Activated T-cell treated with anti-CD3 and anti-CD28 coated beads for 48 hours (primary cell): Measurements from ENCODE around the gene KCNIP2.
A peak's percentile ranks its signal among the peaks of the same experiment; 100 is the strongest.

Experiments
- DNase-seq: peaks from one replicate; pipeline ENCODE4 v3.0.0-alpha.2; 2020; ENCODE audit warnings: low read depth

KCNIP2 gene

DNA sequence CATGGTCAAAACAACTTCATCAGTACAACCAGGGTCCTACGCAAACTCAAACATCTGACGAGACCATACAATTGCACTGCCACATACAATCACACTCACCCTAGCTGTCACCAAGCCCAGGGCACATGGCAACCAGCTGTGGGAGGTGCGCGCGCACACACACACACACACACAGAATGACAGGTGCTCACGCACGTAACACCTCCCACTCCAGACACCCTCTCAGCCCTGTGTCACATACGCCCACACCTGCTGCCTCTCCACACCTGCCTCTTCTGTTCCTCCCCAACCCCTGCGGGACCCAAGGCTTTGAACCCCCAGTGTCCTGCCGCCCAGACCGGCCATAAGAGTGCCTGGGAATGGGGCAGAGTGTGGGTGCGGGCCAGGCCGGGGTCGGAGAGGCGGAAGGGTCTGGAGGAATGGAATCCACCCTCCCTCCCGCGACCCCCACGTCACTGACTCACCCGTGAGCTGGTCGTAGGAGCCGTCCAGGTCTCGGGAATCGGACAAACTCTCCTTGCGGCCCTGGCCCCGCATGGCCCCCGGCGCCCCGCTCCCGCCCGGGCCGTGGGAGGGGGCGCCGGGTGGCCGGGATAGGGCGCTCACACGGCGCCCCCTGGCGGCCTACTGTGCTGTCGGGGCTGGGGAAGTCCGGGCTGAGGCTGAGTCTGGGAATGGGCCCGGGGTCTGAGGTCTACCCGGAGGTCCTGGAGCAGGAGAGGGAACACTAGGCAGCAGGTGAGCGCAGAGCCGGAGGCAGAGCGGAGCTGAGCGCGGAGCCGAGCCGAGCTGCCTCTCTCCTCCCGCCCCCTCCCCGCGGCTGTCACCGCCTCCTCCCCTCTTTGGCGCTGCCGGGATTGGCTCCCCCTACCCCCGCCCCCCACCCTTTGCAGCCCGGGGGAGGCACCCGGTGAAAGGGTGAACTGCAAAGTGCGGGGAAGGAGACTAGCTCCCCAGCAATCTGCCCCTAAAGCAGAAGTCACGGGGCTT is at the start of gene KCNIP2:
KCNIP2 (minus strand) TSS at position 769 of the 990 bp plus-strand sequence; CDS start at position 537, 232 bp downstream.
- DNase-seq, result peak; percentile 46

DNA sequence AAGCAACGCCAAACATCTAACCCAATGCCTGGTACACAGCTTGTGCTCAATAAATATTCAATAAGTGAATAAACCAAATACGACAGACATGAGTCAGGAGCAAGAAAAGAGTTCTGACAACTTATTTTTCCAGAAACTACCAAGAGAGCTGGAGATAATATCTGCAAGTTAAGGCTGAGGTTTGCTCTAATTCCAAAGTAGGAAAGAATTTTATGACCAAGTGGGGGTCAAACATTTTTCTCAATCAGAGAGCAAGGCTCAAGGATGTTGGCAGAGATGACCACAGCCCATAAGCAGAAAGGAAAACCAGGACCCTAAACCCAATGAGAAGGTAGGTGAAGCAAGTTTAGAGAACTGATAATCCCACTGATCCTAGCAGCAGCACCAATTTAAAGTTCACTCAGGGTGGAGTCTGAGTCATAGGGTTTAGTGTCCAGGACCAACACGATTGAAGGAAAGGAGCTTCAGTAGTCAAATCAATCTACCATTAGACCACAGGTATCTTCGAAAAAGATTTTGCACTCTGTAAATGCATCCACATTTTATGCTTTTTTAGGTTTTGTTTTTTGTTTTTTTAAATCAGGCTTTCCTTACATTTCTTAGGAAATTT is 49.3 kb upstream of the KCNIP2 start:
- no peak for DNase-seq

DNA sequence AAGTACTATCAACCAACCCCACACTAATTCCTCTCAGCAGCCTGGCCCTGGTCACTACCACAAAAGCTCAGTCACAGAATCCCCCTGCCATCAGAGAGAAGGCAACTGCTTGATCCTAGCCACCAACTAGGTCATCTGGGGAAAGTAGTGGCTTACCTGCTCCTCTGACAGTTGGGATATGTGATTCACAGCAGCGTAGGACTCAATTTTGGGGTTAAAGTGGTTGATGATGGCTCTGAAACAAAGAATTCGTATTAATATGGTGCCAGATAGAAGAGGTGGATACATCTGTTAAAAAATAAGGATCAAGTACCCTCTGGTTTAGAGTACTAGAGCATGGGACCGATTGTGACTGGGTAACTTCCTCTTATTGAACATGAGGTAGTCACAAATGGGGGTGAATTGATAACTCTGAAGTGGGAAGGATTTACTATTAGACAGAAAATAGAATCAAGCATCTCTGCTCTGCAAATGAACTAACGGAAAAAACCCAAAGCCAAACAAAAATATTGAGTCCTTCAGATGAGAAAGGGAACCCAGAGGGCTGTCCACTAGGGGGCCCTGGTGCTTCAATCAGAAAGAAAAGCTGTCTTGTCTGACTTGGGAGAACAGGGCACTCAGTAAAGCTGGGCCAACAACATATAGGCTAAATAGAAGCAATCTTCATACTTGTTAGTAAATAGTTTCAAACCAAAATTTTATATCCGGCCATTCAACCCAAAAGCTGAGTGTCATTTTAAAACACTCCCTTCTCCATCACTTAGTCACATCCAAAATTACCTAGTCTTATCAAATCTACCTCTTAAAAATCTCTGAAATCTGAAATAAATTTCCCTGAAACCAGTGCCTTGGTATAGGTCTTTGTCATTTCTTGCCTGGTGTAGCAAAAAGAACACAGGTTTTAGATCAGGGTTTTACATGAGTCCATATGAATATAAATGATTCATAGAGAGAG is 45.9 kb upstream of the KCNIP2 start:
- DNase-seq, result peak; percentile 57

DNA sequence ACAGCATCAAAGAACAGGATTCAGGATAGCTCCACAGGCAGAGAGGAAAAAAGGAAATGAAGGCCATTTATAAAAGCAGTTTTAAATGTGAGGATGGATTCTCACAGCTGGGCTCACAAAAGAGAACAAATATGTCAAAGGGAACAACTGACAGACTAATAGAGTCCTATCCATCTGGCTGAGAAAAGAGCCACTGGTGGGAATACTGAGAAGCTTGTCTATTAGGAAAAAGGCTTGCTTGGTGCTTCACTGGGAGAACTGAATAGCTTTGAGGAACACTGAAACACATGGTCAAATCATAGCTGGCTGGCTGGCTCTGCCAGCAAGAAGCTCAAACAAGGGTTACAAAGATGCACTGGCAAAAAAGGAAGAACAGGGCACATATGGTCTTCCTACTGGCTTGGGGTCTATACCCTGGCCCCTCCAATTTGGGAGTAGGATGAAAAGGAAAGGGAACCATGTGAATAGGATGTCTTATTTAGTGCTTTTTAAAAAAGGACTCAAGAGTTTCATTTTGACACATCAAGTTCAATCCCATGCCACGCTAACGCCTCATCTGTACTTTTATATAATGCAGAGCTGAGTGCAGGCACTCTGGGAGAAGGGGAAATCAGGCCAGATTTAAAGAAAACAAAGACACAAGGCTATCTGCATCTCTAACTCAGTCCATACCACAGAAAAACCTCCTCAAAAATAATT is 44.8 kb upstream of the KCNIP2 start:
- no peak for DNase-seq

DNA sequence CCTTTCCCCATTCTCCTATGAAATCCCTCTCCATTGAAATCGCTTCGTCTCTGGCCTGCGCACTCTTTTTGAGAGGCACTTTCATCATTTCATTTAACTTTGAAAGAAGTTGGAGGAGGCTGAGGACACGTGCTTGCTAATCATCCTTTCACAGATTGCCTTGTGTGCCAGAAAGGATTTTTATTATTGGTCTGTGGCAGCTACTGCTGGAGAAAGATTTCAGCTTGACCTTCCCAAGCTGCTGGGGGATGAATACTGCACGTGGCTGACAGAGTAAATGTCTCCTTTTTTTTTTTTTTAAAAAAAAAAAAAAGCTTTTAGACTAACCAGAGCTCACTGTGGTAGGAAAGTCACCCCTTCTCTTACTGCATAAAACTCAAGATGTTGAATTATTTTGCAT is 44.2 kb upstream of the KCNIP2 start:
- no peak for DNase-seq

DNA sequence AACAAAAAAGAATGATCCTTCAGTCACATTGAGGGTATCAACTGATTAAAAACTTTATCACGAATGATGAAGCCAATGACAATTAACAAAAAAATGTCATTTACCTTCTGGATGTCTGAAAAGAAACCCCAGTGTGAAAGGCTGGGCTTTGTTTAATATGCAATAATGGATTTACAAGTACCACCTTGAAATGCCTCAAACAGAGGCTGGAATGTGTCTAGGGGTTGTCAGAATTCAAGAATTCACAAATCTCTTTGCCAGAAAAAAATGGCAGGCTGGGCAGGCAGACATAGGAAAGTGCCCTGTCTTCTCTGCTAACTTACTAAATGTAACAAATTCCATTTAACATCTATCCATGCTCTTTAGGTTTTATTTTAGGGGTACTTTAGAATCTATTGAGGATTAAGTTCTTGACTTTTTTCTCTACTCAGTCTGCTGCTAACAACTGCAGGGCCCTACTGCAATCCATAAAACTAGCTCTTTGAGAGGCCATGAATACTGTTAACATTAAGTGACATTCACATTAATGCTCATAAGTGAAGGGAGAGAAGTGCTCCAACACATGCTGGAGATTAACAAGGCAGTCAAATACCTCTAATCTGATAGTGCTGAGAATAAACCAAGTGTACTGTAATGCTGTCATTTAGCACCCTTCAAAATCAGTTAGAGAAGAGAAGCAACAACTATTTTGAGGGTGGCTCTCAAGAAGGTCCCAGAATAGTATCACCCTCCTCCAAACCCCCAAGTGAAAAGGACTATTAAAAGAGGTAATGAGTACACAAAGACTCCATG is 43.1 kb upstream of the KCNIP2 start:
- no peak for DNase-seq

DNA sequence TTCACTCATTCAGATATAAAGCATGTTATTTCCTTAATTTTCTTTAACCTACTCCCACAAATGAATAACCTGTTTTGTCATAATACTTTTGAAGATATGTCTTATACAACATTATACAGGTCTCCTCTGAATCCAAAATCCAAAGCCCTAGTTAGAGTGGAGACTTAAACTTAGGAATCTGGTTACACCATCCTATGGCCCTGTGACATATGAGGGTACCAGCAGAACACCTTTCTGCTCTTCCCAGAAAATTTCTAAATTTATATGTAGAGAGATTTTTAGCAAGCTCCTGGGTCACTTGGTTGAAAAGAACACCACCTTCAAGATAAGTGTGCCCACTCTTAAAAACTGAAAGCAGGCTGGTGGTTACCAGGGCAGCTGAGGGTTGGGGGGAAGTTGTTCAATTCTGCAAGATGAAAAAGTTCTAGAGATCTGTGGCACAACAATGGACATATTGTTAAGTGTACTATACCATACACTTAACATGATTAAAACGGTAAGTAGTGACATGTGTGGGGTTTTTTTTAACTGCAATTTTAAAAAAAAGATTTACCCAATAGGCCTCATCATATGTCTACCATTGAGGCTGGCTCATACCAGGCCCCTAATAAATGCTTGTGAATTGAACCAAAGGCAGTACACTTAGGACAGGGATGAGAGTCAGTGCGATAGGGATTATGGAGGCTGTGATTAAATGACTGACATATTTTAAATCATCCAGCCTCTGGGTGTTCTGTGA is 37.6 kb upstream of the KCNIP2 start:
- DNase-seq, result no peak

DNA sequence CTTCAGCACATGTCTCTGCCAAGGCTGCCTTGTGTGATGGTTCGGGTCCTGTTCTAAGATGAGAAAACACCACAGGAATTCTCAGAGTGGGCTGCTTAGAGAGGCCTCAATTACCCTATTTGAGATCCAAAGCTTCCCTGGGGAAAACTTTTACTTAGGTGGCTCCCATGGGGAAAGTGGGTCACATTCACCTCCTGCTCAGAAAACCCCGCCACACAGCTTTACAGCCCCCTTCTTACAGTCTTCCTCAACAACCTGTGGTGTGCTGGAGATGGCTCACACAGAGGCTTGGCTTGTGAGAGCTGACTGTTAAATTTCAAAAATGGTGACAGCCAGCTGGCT is 36.6 kb upstream of the KCNIP2 start:
- no peak for DNase-seq

DNA sequence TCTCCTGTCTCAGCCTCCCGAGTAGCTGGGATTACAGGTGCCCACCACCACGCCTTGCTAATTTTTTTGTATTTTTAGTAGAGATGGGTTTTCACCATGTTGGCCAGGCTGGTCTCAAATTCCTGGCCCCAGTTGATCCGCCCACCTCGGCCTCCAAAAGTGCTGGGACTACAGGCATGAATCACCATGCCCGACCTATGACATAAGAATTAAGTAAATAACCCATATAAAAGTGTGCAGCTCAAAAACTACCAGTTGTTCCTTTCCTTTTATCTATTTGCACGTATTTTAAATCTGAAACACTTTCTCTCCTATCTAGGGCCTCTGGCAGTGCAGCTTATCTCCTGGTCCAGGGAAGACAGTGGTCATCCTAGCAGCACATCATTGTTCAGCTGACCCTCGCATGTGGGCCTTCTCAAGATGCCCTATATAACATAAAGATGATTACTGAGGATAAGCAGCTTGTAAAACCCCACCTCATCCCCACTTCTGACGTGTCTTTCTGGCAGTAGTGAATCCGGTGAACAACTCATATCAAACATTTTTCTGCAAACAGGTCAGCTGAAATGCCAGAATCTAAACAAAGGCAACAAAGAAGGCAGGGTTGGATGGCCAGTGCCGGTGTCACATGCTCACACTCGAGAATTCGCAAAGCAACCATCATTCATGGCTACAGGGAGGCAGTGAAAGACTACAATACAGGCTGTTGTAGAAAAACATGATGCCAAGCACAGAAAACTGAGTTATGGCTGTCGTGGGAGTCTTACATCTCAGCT is 36.0 kb upstream of the KCNIP2 start:
- no peak for DNase-seq

DNA sequence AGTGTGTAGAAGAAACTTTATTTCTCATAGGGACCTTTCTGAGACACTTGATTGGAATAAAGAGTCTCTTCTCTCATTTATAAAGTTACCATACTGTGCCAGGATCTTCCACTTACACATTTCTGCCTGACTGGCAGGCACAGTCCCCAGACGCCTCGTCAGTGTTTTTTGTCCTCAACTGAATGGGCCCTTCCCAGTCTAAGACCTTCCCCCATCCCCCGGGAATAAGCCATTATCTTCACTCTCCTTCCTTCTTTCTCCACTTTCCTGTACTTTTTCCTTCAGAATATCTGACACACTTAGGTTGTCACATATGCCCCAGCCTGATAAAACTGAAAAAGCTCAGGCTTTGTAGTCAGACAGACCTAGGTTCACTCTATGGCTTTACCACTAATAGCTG is 35.3 kb upstream of the KCNIP2 start:
- no peak for DNase-seq

DNA sequence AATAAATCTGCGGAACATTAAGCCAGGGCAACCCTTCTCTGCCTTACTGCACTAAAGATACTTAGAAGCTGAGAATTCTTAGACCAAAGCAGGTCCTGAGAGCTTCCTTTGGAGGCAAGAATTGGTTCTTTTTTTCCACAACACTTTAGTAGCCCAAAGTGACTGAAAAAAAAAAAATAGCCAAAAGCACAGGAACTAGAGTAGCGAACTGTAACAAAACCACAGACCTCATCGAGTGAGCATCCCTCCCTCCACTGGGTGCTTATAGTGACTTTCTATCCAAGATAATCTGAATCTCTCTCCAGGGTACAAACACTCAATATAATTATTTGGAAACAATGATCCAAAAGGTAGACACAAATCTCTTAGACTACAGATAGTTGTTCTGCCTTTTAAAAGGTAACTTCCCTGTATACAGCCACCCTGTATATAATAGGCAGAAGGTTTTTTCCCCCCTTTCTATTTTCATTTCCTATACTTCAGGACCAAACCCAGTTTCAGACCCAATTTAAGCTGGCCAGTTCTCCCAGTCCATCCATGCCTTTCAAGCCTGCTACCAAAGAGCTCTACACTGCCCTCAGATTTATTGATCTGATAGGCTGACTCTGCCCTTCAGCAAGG is 31.6 kb upstream of the KCNIP2 start:
- no peak for DNase-seq

DNA sequence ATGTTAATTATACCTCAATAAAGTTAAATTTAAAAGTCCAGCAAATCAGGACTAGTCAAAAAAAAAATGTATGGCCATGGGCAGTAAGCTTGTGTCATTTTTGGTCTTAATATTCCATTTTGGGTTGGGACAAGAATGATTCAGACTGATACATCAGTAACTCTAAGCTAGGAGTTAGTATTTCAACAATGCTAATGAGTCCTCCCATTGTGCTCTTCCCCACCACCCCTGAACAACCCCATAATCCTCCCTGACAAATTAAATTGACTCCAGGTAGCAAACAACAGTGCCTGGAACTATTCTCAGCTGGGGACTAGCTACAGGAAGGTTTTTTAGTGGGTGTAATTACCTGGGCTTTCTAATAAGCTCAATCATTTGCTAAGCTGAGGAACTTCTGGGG is 30.7 kb upstream of the KCNIP2 start:
- DNase-seq, result no peak

DNA sequence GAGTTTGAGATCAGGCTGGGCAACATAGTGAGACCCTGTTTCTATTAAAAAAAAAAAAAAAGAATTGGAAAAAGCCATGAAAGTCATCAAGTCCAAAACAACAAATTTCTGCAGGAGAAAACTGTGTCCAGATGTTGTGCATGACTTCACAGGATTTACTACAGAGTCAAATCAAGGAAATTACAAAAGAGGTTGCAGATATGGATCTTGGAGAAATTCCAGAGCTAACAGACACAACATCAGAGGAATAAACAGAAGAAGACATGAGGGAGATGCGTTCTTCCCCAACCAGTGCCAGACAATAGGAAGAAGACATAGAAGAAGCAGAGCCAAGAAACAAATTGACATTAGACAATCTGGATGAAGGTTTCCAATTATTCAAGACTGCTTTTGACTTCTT is 24.3 kb upstream of the KCNIP2 start:
- no peak for DNase-seq

DNA sequence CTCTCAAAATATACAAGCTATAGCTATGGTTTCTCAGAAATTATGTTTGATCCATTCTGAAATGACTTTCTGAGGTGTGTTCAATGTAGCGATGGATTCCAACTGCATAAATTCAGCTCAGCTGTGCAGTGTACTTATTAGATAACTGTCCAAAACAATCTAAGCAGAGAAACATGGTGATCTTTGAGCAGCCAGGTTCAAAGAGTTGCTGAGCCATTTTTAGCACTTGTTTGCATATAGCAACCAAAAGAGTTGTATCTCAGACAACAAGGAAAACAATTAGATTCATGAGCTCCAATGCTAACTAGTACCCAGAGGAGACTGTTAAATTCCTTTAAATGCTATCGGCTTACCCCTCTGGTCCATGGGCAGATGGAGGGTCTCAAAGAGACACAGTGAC is 15.9 kb upstream of the KCNIP2 start:
- no peak for DNase-seq

DNA sequence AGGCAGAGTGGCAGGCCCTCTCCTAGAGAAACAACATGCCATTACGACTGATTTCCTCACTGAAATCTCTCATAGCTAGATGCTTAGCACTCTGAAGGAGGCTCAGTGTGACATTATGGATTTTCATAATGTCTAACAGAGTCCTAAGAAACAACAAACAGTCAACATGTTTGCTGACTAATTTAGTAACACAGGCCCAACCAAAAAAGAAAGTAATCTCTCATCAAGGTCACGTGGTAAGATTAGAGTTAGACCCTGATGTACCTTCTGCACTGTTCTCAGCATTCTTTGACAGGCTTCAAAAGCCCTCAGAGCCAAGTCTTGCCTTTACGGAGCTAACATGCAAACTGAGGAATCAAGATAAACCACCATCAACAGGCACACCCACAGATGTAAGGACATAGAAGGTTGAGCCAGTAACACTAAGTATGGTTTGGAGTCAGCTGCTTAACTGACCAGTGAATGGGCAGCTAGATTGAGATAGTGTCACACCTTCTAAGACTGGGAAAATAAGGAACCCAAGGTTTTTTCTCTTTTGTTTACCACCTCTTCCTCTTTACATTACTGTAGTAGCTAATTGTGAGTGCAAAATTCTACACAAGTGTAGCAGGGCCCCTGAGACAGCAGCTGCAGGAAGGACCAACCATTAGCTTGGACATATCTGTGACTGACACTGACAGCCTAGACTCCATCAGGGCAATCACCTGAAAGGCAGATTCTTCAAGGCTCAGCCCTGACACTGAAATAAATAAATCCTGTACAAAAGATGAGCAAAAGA is 15.3 kb upstream of the KCNIP2 start:
- DNase-seq, result no peak

DNA sequence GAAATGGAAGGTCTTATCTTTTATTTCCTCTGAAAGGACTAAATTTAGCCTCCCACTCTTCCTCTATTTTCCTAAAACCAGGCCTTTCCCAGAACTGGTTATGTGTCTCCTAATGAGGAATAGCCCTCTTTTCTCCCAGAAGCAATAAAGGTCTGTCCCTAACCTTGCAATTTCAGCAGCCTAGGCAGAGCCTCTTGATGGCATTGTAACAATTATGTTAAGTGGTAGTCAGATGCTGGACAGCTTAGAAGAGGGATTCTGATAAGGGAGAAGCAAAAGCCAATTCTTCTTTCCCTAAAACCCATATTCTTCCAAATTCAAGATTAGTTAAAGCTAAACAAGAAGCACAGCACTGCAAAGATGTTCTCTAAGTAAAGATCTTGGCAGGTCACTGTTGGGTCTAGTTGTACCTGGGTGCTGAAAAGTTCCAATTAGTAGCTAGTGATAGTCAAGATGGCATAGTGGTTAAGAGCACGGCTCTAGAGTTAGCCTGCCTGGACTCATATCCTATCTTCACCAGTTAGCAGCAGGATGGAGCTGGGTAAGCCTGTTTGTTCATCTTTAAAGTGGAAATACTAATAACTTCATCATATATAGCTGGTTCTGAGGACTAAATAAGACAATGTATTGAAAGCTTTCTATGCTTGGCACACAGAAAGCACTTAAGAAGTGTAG is 14.3 kb upstream of the KCNIP2 start:
- DNase-seq, result no peak

DNA sequence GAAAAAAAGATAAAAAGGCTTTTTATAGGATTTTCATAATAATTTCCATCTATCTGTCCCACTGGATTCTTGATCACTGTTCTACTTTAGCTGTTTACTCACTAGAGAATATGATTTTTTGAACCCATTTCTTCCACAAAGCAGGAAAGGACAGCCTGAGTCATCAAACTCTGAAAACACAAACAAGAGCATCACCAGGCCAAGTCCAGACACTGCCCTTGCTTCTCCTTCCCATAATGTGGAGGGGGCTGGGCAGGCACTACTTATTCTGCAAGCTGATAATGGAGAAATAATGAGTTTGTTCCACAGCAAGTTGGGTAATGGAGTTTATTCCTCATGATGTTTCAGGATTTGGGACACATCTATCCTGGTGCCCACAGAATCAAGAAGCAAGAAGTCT is 13.0 kb upstream of the KCNIP2 start:
- no peak for DNase-seq
